Measurements from ENCODE around the gene IGIP.

- TF ChIP-seq CTCF (IDR thresholded peaks at IDR 0.05; ENCODE audit: borderline replicate concordance, extremely low read depth, low read length, poor library complexity, severe bottlenecking) (no peak), EZH2 (IDR thresholded peaks at IDR 0.05; ENCODE audit: borderline replicate concordance, low read depth, low read length, severe bottlenecking) (no peak)
These were observed 48.9 kb upstream of the IGIP start for GRCh38 chr5:140076788-140077187.
